IMR-90 (cell line): ENCODE data around the gene RNF224. TPM values are rescaled to one million over a fixed set of nuclear protein-coding genes. Genes with fewer than 3 reads are reported as not detected.

Experiments
- MAFK ChIP-seq: IDR thresholded peaks from 2 replicates; pipeline ENCODE4 v1.6.1; 2012; ENCODE audit warnings: low read depth, low read length, improper control_type of control experiment
- RCOR1 ChIP-seq: IDR thresholded peaks from 2 replicates; pipeline ENCODE4 v1.6.1; 2012; ENCODE audit warnings: mild to moderate bottlenecking, low read length, improper control_type of control experiment; ENCODE audit not compliant: insufficient replicate concordance
- polyA plus RNA-seq, 3 experiments: library from polyadenylated mRNA; depleted of rRNA; stranded (reverse); fragments of >200 nt; gene quantifications; 2 replicates each; pipeline ENCODE4 v1.2.3, GENCODE V29; 2012; ENCODE audit warnings: low replicate concordance in 1 of 3
- total RNA-seq: library from RNA; depleted of rRNA; stranded (reverse); fragments of >200 nt; gene quantifications from 2 replicates; pipeline ENCODE4 v1.2.3, GENCODE V29; 2012
- TF ChIP-seq, protein P1 (sequence below): fragments of 150-350 bp; IDR thresholded peaks from 2 replicates; pipeline ENCODE4 v1.6.1; 2017; ENCODE audit warnings: mild to moderate bottlenecking, antibody characterized with exemption, low read length, low read depth

RNF224 gene
- total and polyA plus RNA-seq, 2 of the 4 experiments (the other 2 are of a cell fraction), result not detected

DNA sequence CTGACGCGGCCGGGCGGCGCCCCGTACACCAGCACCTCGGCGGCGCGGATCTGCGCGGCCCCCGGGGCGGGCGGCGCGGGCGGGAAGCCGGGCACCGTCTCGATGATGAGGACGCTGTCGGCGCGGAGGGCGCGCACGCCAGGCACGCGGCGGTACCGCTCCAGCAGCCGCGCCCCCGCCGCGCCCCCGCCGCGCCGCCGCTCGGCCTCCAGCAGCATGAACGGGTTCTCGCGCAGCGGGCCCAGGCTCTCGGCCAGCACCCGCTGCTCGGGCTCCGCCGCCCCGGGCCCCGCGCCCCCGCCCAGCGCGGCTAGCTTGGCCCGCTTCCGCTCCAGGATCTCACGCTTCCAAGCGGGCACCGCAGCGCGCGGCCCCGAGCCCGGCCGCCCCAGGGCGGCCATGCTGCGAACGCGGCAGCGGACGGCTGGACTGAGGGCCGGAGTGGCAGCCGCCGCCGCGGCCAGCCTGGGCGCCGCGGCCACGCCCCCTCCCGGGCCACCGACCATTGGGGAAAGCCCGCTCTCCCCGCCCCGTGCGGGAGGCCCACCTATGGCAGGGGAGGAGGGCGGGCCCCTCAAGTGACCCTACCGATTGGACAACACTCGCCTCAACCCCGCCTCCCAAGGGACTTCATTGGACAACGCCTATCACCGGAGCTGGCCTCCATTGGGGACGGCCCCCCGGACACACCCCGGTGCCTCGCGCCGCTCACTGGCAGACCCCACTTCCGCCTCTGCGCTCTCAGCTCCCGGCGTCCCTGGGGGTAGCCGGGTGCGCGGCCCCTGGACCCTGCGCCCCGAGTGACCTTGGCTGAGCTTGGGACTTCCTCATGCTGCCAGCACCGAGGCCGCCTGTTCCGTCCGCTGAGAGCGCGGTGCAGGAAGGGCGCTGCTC lies 26.7 kb upstream of the RNF224 start, which contains the start of gene TPRN (continued):
- TF ChIP-seq, protein P1, sequence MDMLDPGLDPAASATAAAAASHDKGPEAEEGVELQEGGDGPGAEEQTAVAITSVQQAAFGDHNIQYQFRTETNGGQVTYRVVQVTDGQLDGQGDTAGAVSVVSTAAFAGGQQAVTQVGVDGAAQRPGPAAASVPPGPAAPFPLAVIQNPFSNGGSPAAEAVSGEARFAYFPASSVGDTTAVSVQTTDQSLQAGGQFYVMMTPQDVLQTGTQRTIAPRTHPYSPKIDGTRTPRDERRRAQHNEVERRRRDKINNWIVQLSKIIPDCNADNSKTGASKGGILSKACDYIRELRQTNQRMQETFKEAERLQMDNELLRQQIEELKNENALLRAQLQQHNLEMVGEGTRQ, result peak; percentile 84
- TF ChIP-seq RCOR1 (no peak), MAFK (no peak)
